Ishikawa (cell line): ENCODE data around the gene TBC1D19.

ENCODE experiments used
- CEBPB ChIP-seq: IDR thresholded peaks from 2 replicates; pipeline ENCODE4 v1.6.1; 2012
- CREB1 ChIP-seq: IDR thresholded peaks from 2 replicates; pipeline ENCODE4 v1.6.1; 2012; ENCODE audit warnings: low read depth
- EGR1 ChIP-seq: IDR thresholded peaks from 2 replicates; pipeline ENCODE4 v1.6.1; 2012
- EP300 ChIP-seq: IDR thresholded peaks from 2 replicates; pipeline ENCODE4 v1.6.1; 2012; ENCODE audit warnings: borderline replicate concordance
- FOXM1 ChIP-seq: IDR thresholded peaks from 2 replicates; pipeline ENCODE4 v1.6.1; 2012; ENCODE audit warnings: low read depth, borderline replicate concordance
- MAX ChIP-seq: IDR thresholded peaks from 2 replicates; pipeline ENCODE4 v1.6.1; 2012
- NFIC ChIP-seq: IDR thresholded peaks from 2 replicates; pipeline ENCODE4 v1.6.1; 2012
- RAD21 ChIP-seq: IDR thresholded peaks from 2 replicates; pipeline ENCODE4 v1.6.1; 2012; ENCODE audit warnings: low read depth
- REST ChIP-seq: IDR thresholded peaks from 2 replicates; pipeline ENCODE4 v1.6.1; 2012; ENCODE audit warnings: low read depth, mild to moderate bottlenecking
- TAF1 ChIP-seq: IDR thresholded peaks from 2 replicates; pipeline ENCODE4 v1.6.1; 2012; ENCODE audit warnings: low read depth, mild to moderate bottlenecking
- TCF12 ChIP-seq: IDR thresholded peaks from 2 replicates; pipeline ENCODE4 v1.6.1; 2012; ENCODE audit warnings: low read depth
- TEAD4 ChIP-seq: IDR thresholded peaks from 2 replicates; pipeline ENCODE4 v1.6.1; 2012
- USF1 ChIP-seq: IDR thresholded peaks from 2 replicates; pipeline ENCODE4 v1.6.1; 2012
- YY1 ChIP-seq: IDR thresholded peaks from 2 replicates; pipeline ENCODE4 v1.6.1; 2012; ENCODE audit warnings: low read depth
- ZBTB7A ChIP-seq: IDR thresholded peaks from 2 replicates; pipeline ENCODE4 v1.6.1; 2012; ENCODE audit warnings: low read depth

Gene TBC1D19

GRCh38 chr4:26724534-26724933 is 140.7 kb downstream of the TBC1D19 start:
- TF ChIP-seq TCF12 (no peak), ZBTB7A (no peak), CREB1 (no peak), TAF1 (no peak), MAX (no peak), EP300 (no peak), REST (no peak), FOXM1 (no peak), RAD21 (no peak), CEBPB (no peak), YY1 (no peak), EGR1 (no peak), TEAD4 (no peak), USF1 (no peak)

- no peak for TF ChIP-seq CEBPB
- no peak for TF ChIP-seq MAX
- TF ChIP-seq TEAD4: no peak
- no peak for TF ChIP-seq TCF12
- no peak for TF ChIP-seq REST
- TF ChIP-seq EP300: no peak
- TF ChIP-seq YY1: no peak
- no peak for TF ChIP-seq TAF1
- no peak for TF ChIP-seq NFIC
- TF ChIP-seq EGR1: no peak
- TF ChIP-seq RAD21: no peak
These were observed 142.9 kb downstream of the TBC1D19 start for GRCh38 chr4:26726655-26727387.

GRCh38 chr4:26727844-26728243 is 144.0 kb downstream of the TBC1D19 start:
- TF ChIP-seq TEAD4 (no peak), USF1 (no peak), EGR1 (no peak), FOXM1 (no peak), CEBPB (no peak), YY1 (no peak), REST (no peak), TAF1 (no peak), EP300 (no peak)

- TF ChIP-seq EP300 (no peak), CEBPB (no peak), NFIC (no peak), RAD21 (no peak), TEAD4 (no peak), CREB1 (no peak), EGR1 (no peak), FOXM1 (no peak), MAX (no peak)
These were observed 145.1 kb downstream of the TBC1D19 start for GRCh38 chr4:26729027-26729426.
